GM21737 (cell line): Measurements from ENCODE around the gene COCH.
"Not testable (repeated sequence)": the region's sequence is repeated elsewhere in the genome, so short reads cannot be mapped to it uniquely, and the experiment has no call there.

Source experiments
- ATAC-seq: cut with Tn5 transposase; IDR thresholded peaks from one replicate; pipeline ENCODE4 v1.9.1; 2021; ENCODE audit warnings: mild to moderate bottlenecking, moderate library complexity; ENCODE audit not compliant: unreplicated experiment

Gene COCH

DNA sequence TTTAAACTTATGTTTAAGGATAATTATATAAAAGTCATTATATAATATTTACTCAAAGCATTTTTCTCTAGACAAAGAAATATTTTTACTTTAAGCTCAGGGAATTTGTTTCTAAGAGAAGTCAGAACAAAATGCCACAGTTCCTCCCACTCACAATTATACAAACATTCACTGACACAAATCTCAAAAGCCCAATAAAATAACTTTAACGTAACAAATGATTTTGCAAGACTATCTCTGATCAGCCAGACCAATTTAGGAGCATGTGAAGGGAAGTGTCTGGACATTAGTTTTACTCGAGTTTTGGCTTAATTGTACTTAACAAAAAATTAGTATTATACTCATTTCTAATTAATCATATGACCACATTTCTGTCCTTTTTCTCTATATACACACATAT lies 41.2 kb downstream of the COCH start:
- no peak for ATAC-seq

GRCh38 chr14:30921305-30921704 lies 46.9 kb downstream of the COCH start:
- no peak for ATAC-seq

GRCh38 chr14:30921788-30922187 lies 47.4 kb downstream of the COCH start:
- ATAC-seq, result no peak

DNA sequence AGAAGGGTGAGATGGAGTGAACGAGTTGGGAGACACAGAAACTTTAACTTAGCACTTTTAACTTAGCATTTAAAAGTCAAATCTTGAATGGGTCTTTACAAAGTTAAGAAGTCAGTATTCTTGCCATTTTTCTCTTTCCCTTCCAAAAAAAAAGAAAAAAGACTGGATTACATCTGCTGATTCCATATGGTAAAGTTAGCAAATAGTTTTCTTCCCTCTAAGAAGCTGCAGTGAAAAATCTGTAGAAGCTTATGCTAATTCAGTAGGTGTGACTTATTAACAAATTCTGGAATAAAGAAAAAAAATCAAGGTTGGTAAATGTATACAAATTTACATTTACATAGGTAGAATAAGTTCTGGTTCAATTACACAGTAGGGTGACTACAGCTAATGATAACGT lies 50.9 kb downstream of the COCH start:
- ATAC-seq, result no peak

- ATAC-seq, result no peak
Measured at GRCh38 chr14:30928462-30928861, 54.1 kb downstream of the COCH start.

DNA sequence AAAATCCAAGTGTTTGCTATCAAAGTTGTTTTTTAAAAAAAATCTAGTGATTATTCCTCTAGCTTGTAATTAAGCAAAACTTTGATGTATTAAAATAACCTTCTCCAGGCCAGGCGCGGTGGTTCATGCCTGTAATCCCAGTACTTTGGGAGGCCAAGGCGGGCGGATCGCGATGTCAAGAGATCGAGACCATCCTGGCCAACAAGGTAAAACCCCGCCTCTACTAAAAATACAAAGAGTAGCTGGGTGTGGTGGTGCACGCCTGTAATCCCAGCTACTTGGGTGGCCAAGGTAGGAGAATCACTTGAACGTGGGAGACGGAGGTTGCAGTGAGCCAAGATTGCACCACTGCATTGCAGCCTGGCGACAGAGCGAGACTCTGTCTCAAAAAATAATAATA lies 59.6 kb downstream of the COCH start:
- ATAC-seq, result not testable (repeated sequence)

DNA sequence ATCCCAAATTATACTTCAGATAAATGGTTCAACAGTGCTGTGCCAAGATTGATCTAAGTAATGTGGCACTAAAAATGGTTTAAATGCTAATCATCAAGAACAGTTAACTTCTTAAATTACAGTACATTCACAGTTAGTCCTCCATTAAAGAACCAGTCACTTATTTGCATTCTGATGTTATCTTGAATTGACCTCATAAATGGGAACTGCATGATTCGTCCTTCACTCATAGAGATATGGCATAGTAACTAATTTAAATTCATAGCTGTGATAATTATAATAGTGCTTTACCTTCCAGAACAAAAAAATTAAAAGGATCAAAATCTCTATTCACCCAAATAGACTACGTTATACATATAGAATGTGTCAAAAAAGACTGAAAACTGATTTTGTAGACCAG lies 61.1 kb downstream of the COCH start:
- ATAC-seq, result no peak

GRCh38 chr14:30938617-30939016 lies 64.3 kb downstream of the COCH start:
- no peak for ATAC-seq
